Colonic mucosa (tissue), 4 donors: Measurements from ENCODE around the gene KCNK16. TPM values are rescaled to one million over a fixed set of nuclear protein-coding genes. Genes with fewer than 3 reads are reported as not detected.

ENCODE experiments used
- DNase-seq: peaks from one replicate; pipeline ENCODE4 v3.0.0-alpha.2; 2020
- H3K27ac ChIP-seq: fragments of 200-600 bp; one replicate; pipeline ENCODE4 v1.8.0; 2021
- H3K27me3 ChIP-seq: fragments of 200-600 bp; one replicate; pipeline ENCODE4 v1.8.0; 2021
- H3K36me3 ChIP-seq: fragments of 200-600 bp; one replicate; pipeline ENCODE4 v1.8.0; 2021
- H3K4me1 ChIP-seq: fragments of 200-600 bp; one replicate; pipeline ENCODE4 v1.8.0; 2021; ENCODE audit warnings: mild to moderate bottlenecking
- H3K4me3 ChIP-seq: fragments of 200-600 bp; one replicate; pipeline ENCODE4 v1.8.0; 2021
- H3K9ac ChIP-seq, 2 donors: one replicate each; pipeline ENCODE4 v1.7.0; 2013; ENCODE audit warnings: control low read depth in 2 of 2, low read depth in 2 of 2, low read length in 2 of 2
- H3K9me3 ChIP-seq: fragments of 200-600 bp; one replicate; pipeline ENCODE4 v1.8.0; 2021
- intact Hi-C: fragments of 100-400 bp; cut with DNase I; formaldehyde crosslinking; loops from one replicate; pipeline ENCODE4 v1.14.1; 2022
- total RNA-seq, 2 donors: library from RNA; stranded (reverse); fragmentation: NEBNext Ultra II Directional in 1 of 2; extraction: Animal tissue kit (Norgen Biotek cat#: 25700) in 1 of 2; gene quantifications; one replicate each; pipeline ENCODE4 v1.2.1, GENCODE V29; 2021
- TF ChIP-seq, protein P1 (sequence below): fragments of 200-600 bp; IDR thresholded peaks from one replicate; pipeline ENCODE4 v1.8.0; 2022; ENCODE audit warnings: antibody characterized with exemption, mild to moderate bottlenecking
- donor health status: healthy.
- donor health status: DM: no; HTN: no; CAD: no.
- donor health status: DM: no; HTN: no; CAD: no.

Gene KCNK16
- total RNA-seq, 2 donors from 2014 or later = not detected

DNA sequence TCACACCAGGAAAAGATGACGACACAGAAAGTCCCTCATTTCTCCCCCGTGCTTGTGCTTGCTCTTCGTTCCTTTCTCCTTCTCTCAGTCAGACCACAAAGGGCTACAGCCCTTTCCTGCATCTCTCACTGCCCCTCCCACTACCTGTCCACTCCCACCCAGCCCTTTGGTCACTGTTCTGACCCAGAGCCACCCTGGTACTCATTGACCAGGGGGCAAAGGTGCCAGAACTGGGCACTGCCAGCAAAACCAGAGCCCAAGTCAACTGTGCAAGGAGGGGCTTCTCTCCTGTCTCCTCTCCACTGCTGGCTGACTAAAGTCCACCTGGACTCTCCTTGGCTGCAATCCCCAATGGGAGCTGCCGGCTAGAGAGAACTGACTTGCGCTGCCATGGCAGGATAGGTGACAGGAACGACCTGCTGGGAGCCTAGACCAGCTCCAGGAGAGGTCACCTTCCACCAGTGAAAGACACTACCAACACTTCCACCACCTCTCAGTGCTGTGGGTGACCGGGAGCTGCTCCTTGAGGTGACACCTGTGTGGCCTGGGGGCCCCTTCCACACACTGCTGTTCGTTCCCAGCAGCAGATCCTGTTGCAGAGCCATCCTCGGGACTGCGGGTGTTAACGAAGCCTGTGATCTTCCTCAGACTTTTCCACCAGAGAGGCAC lies 41.1 kb downstream of the KCNK16 start:
- H3K27ac ChIP-seq = peak overlapping the region; percentile 91
- no peaks in the 10 kb centered on the region for H3K27me3 ChIP-seq
- TF ChIP-seq, protein P1, sequence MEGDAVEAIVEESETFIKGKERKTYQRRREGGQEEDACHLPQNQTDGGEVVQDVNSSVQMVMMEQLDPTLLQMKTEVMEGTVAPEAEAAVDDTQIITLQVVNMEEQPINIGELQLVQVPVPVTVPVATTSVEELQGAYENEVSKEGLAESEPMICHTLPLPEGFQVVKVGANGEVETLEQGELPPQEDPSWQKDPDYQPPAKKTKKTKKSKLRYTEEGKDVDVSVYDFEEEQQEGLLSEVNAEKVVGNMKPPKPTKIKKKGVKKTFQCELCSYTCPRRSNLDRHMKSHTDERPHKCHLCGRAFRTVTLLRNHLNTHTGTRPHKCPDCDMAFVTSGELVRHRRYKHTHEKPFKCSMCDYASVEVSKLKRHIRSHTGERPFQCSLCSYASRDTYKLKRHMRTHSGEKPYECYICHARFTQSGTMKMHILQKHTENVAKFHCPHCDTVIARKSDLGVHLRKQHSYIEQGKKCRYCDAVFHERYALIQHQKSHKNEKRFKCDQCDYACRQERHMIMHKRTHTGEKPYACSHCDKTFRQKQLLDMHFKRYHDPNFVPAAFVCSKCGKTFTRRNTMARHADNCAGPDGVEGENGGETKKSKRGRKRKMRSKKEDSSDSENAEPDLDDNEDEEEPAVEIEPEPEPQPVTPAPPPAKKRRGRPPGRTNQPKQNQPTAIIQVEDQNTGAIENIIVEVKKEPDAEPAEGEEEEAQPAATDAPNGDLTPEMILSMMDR = no peak
- H3K36me3 ChIP-seq = no peaks in the 10 kb centered on the region
- DNase-seq = peak; percentile 63
- intact Hi-C loops = no loop called here
- peak overlapping the region; percentile 4 to 23 for H3K9ac ChIP-seq
- H3K9me3 ChIP-seq = no peaks in the 10 kb centered on the region
- no peak overlapping the region for H3K4me3 ChIP-seq
- peaks cover 6% of the 10 kb centered on the region for H3K4me1 ChIP-seq

DNA sequence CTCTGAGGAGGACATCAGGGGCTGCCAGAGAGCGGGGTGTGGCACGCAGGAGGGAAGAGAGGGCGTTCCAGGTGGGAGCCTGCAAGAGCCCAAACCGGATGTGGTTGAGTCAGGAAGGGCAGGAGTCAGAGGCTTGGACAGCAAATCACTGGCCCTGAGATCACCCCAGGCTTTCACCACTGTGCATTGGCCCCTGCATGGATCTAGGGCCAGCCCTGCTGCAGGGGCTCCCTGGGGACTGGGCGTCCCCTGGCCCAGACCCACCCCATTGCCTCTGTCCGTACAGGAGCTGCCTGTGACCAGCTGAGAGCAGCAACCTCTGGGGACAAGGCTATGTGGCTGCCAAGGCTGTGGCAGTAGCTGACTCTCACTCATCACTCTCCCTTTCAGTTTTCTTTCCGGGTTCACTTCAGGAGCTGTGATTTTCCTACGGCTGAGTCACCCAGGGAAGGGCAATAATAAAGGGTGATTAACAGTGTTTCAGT lies 42.2 kb downstream of the KCNK16 start:
- Histone ChIP-seq H3K9me3 (no peaks in the 10 kb centered on the region), H3K4me3 (no peak overlapping the region), H3K36me3 (no peaks in the 10 kb centered on the region), H3K9ac (peak overlapping the region in 1 of 2 donors; percentile 60), H3K4me1 (peaks cover 6% of the 10 kb centered on the region), H3K27me3 (no peaks in the 10 kb centered on the region), H3K27ac (peak overlapping the region; percentile 91)
- TF ChIP-seq, protein P1 = no peak
- DNase-seq = peak; percentile 80
- intact Hi-C loops = no loop called here

DNA sequence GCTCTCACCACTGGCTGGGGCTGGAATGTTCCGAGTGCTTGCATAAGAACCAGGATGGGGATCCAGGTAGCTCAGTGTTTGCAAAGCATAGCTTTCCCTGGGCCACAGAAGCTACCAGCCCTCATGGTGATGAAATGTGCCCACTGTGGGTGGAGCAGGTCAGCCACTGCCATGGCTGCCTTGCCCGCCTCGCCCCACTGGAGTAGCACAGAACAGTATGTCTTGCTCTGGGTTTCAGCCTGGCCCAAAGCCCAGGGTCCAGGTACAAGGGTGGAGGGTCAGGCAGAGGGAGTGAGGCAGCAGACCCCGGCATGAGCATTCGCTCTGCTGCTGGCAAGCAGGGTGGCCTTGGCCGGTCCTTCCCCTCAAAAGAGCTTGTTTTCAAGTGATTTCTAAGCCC lies 43.0 kb downstream of the KCNK16 start:
- no peak for DNase-seq
- intact Hi-C loops = no loop called here
- TF ChIP-seq, protein P1 = no peak
- Histone ChIP-seq H3K4me3 (no peak overlapping the region), H3K27ac (peak overlapping the region; percentile 91), H3K9ac (peak overlapping the region in 1 of 2 donors; percentile 60), H3K4me1 (peaks cover 6% of the 10 kb centered on the region), H3K27me3 (no peaks in the 10 kb centered on the region), H3K9me3 (no peaks in the 10 kb centered on the region), H3K36me3 (no peaks in the 10 kb centered on the region)

DNA sequence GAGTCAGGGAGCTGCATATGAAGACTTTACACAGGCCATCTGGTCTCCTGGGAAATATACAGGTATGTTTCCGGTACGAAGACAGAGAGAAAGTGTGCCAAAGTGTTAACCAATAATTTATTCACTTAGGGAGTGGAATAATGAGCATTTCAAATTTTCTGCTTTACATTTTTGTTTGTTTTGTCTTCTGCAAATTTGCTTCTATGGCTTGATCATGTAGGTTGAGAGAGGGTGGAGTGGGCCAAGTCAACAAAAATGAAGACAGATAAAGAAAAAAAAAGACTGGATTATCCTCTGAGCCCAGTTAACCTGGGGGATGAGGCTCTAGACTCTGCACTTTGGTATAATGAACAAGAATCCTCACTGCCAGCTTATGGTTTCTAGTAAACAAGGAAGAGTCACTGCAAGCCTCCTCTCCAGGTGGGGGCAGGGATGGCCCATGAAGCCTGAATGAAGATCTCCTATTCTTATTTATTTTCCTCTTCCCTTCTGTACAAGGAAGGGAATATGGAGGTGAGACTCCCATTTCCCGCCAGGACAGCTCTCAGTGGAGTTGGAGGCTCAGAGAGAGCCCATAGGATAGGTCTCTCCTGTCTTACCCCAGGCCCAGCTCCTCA lies 46.0 kb downstream of the KCNK16 start:
- H3K27ac ChIP-seq = peak overlapping the region; percentile 65
- no peaks in the 10 kb centered on the region for H3K9me3 ChIP-seq
- peak overlapping the region in 1 of 2 donors; percentile 39 for H3K9ac ChIP-seq
- intact Hi-C loops = no loop called here
- no peak overlapping the region for H3K4me3 ChIP-seq
- H3K36me3 ChIP-seq = no peaks in the 10 kb centered on the region
- TF ChIP-seq, protein P1 = no peak
- DNase-seq = peak; percentile 51
- peaks cover 4% of the 10 kb centered on the region for H3K4me1 ChIP-seq
- H3K27me3 ChIP-seq = no peaks in the 10 kb centered on the region

DNA sequence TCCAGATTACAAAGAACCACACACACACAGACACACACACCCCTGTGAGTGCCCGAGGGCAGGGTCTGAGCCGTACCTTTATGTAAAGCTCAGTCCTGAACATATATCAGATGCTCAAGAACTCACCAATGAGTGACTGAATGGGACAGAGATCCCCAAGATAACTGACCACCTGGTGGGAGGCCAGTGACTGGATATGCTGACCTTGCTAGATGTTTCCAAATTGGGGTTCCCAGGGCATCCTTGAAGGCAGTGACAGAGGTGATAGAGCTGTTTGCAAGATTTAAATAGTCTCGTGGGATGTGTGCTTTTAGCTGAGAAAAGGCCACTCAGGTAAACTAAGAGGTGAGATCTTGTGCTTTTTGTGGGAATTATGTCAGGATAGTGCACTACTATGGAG lies 47.6 kb downstream of the KCNK16 start:
- Histone ChIP-seq H3K4me1 (no peaks in the 10 kb centered on the region), H3K27me3 (no peaks in the 10 kb centered on the region), H3K27ac (no peak overlapping the region), H3K9ac (no peak overlapping the region), H3K36me3 (no peaks in the 10 kb centered on the region), H3K9me3 (no peaks in the 10 kb centered on the region), H3K4me3 (no peak overlapping the region)
- DNase-seq = no peak
- TF ChIP-seq, protein P1 = no peak
- intact Hi-C loops = no loop called here
